RWPE1 (cell line): ENCODE results near the gene LRP4.

ENCODE experiments used
- CTCF ChIA-PET: fragments of 350-600 bp; sonication (Branson Sonifier 250); formaldehyde crosslinking; extraction: SDS; loops from one replicate; lab custom pipeline; 2021; lab: Yijun Ruan, JAX
- POLR2A ChIA-PET: fragments of 400-600 bp; formaldehyde crosslinking; extraction: SDS; loops from one replicate; lab custom pipeline; 2020; ENCODE audit warnings: antibody characterized with exemption; ENCODE audit not compliant: low non-redundant PET; lab: Yijun Ruan, JAX
- DNase-seq: peaks from one replicate; pipeline ENCODE4 v3.0.0; 2012; ENCODE audit warnings: low spot score
- H3K27ac ChIP-seq: fragments of 450-650 bp; 2 replicates; pipeline ENCODE4 v1.5.1; 2017
- TF ChIP-seq, protein P1 (sequence below): fragments of 450-650 bp; conservative IDR thresholded peaks from 2 replicates; pipeline ENCODE4 v1.5.1; 2017; ENCODE audit warnings: low read depth, mild to moderate bottlenecking

LRP4 gene

DNA sequence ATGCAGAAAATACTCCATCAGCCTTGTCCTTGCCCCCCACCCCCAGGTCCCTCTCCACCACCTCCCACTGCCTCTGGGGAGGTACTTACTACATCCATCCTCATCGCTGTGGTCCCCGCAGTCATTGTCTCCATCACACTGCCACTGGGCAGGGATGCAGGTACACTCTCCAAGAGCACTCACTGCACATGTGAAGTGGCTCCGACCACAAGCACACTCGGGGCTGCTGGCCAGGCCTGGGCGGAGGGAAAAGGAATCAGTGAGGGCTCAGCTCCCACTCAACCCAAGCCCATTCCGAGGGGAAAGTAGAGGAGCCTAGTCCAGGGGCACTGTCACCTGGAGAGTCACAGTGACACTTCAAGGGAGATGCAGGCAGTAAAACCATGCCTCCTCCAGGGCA lies 15.7 kb downstream of the LRP4 start:
- H3K27ac ChIP-seq: no peak overlapping the region
- ChIA-PET CTCF (interaction anchor here (0.8 kb wide), 1 partner anchor 239 kb away, joined by 8 read pairs; no protein-coding TSS in a partner anchor), POLR2A (no interaction called here)
- DNase-seq: no peak
- TF ChIP-seq, protein P1, sequence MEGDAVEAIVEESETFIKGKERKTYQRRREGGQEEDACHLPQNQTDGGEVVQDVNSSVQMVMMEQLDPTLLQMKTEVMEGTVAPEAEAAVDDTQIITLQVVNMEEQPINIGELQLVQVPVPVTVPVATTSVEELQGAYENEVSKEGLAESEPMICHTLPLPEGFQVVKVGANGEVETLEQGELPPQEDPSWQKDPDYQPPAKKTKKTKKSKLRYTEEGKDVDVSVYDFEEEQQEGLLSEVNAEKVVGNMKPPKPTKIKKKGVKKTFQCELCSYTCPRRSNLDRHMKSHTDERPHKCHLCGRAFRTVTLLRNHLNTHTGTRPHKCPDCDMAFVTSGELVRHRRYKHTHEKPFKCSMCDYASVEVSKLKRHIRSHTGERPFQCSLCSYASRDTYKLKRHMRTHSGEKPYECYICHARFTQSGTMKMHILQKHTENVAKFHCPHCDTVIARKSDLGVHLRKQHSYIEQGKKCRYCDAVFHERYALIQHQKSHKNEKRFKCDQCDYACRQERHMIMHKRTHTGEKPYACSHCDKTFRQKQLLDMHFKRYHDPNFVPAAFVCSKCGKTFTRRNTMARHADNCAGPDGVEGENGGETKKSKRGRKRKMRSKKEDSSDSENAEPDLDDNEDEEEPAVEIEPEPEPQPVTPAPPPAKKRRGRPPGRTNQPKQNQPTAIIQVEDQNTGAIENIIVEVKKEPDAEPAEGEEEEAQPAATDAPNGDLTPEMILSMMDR: no peak

DNA sequence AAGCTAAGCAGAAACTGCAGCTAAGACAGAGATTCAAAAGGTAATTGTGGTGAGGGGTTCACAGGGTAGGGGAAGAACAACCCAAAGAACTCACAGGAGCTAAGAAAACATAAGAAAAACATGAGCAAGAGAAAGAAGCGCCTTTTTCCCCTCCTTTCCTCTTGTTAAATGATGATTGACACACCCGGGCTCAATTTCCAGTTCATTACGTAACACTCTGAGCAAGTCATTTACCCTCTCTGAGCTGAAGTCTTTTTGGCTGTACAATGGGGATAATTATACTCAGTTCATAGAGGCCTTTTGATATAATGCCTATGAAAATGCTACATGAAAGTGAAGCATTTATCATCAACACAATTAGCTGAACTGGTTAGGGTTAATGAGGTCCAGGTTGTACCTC lies 17.2 kb downstream of the LRP4 start:
- CTCF ChIA-PET: interaction anchor here (0.8 kb wide), 1 partner anchor 12 kb away, joined by 4 read pairs; no protein-coding TSS in a partner anchor
- no peak for DNase-seq
- POLR2A ChIA-PET: no interaction called here
- H3K27ac ChIP-seq: peak overlapping the region; percentile 69
- TF ChIP-seq, protein P1: no peak

DNA sequence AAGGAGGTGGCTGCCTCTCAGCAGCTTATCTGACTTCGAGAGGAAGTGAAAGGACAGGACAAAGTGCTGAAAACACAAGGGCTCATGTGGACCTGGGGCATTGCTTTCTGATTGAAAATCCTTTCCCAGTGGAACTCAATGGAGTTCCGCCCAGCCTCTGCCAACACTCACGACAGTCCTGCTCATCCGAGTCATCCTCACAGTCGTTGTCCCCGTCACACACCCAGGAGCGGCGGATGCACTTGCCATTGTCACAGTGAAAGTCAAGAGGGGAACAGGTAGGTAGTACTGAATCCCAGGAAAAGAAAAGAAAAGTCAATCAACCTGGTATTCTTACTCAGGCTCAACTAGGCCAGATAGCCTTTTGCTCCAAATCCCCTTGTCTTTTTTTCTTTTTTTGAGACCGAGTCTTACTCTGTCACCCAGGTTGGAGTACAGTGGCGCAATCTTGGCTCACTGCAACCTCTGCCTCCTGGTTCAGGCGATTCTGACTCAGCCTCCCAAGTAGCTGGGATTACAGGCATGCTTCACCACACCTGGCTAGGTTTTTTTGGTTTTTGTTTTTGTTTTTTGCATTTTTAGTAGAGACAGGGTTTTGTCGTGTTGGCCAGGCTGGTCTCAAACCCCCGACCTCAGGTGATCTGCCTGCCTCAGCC lies 18.1 kb downstream of the LRP4 start:
- ChIA-PET POLR2A (no interaction called here), CTCF (interaction anchor here (2.7 kb wide), 1 partner anchor 253 kb away, joined by 7 read pairs; no protein-coding TSS in a partner anchor)
- no peak for DNase-seq
- TF ChIP-seq, protein P1: no peak
- peak overlapping the region; percentile 69 for H3K27ac ChIP-seq

DNA sequence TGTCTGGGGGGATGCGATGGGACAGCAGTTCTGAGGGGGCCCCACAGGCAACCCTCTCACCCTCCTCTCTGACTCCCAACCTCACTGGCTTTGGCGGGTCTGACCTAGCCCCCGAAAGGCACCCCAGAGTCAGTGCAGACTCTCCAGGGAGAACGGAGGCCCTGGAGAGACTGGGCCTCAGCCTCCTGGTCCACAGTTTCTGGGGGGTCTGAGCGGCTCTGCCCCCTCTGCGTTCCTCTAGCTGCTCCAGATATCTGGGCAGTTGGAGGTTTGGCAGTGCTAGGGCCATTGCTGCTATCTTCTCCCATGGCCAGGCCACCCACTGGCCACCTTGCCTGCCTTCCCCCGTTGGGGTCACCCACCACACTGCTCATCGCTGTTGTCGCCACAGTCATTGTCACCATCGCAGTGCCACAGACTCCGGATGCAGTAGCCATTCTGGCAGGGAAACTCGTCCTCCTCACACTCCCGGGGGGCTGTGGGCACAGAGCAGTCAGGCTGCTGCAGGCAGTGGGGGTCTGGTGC lies 18.8 kb downstream of the LRP4 start:
- peak overlapping the region; percentile 69 for H3K27ac ChIP-seq
- CTCF ChIA-PET: interaction anchor here (2.7 kb wide), 1 partner anchor 253 kb away, joined by 7 read pairs; no protein-coding TSS in a partner anchor
- no peak for DNase-seq
- TF ChIP-seq, protein P1: no peak
- POLR2A ChIA-PET: no interaction called here

DNA sequence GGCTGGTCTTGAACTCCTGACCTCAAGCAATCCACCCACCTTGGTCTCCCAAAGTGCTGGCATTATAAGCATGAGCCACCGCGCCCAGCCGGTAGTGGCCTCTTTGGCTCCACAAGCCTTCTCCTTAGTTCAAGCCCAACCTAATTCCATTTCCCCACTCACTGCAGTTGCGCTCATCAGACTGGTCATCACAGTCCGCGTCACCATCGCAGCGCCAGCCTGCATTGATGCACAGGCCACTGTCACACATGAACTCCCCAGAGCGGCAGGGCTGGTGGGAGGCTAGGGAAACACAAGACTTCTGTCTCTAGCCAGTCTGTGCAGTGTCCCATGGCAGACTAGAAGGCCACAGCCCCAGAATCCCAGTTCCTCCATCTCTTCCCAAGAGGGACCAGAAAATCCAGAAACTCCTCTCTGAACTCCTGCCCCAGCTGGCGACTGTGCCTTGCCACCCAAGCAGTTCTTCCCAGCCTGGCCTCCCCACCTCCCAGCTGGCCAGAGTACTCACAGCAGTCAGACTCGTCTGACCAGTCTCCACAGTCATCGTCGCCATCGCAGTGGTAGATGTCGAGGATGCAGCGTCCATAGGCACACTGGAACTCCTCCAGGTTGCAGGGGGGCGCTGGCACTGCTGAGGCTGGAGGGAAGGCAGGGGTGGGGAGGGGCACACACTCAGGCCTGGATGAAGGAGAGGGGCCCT lies 19.8 kb downstream of the LRP4 start:
- H3K27ac ChIP-seq: no peak overlapping the region
- TF ChIP-seq, protein P1: no peak
- ChIA-PET CTCF (interaction anchor here (0.5 to 2.7 kb wide), 2 partner anchors 54 to 254 kb away, joined by 5 to 7 read pairs; no protein-coding TSS in a partner anchor), POLR2A (no interaction called here)
- DNase-seq: no peak

DNA sequence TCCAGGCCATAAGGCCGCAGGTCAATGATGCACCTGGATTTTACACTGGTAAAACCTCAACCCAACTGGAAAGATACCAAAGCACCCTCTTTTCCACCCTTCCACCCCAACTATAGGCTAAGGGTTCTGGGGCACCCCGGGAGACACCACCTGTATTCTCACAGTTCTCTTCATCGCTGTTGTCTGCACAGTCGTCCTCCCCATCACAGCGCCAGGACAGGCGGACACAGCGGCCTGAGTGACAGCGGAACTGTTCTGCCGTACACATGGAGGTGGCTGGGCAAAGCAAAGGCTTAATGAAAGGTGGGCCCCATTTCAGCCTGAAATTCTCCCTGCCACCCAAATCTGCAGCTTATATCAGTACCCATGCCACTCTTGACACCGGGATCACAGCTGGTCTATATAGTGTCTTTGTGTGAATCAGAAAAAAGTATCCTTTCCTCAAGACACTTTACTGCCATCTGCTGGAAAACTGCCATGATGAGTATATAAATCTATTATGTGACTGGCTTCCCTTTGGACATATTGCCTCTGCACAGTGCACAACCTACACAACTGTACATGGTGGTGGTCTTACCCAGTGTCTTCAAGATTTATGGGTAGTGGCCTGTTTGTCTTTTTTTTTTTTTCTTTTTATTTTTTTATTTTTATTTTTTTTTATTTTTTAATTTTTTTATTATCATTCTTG lies 21.5 kb downstream of the LRP4 start:
- TF ChIP-seq, protein P1: no peak
- ChIA-PET CTCF (interaction anchor here (0.6 to 1.6 kb wide), 4 partner anchors 15 to 256 kb away, joined by 3 to 7 read pairs (median 3); no protein-coding TSS in a partner anchor), POLR2A (no interaction called here)
- no peak for DNase-seq
- peak overlapping the region; percentile 54 for H3K27ac ChIP-seq
